ENCODE measurements around the gene ZNF560. TPM values are rescaled to one million over a fixed set of nuclear protein-coding genes. Genes with fewer than 3 reads are reported as not detected.

Gene ZNF560
- total and polyA plus RNA-seq, 10 of the 15 experiments (the other 5 are each of a cell fraction or from before 2014, with no cell fraction given) = 0.03 to 0.16 (median 0.10) TPM; not detected in 4

DNA sequence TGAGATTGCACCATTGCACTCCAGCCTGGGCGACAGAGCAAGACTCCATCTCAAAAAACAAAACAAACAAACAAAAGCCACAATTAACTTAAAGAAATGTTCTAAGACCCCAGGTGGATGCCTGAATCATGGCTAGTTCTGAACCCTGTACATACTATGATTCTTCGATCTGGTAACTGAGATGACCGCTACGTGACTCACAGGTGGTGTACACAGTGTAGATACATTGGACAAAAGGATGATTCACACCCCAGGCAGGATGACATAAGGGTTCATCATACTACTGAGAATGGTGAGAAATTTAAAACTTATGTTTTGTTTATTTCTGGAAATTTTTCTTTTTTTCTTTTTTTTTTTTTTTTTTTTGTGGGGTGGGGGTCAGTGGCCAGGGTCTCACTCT is 33.5 kb upstream of the ZNF560 start (continued):
- no peak for TF ChIP-seq HDAC6 (IDR thresholded peaks at IDR 0.05; ENCODE audit: unreplicated experiment)
- no peak for TF ChIP-seq ZNF622 (IDR thresholded peaks at IDR 0.05)
- no peak for TF ChIP-seq MYB (IDR thresholded peaks at IDR 0.05; ENCODE audit: borderline replicate concordance, low read depth, low read length)
- no peak for TF ChIP-seq CREM (IDR thresholded peaks at IDR 0.05; ENCODE audit: low read depth)
- no peak for TF ChIP-seq RBBP5 (conservative IDR thresholded peaks at IDR 0.05)
- TF ChIP-seq, protein P1, sequence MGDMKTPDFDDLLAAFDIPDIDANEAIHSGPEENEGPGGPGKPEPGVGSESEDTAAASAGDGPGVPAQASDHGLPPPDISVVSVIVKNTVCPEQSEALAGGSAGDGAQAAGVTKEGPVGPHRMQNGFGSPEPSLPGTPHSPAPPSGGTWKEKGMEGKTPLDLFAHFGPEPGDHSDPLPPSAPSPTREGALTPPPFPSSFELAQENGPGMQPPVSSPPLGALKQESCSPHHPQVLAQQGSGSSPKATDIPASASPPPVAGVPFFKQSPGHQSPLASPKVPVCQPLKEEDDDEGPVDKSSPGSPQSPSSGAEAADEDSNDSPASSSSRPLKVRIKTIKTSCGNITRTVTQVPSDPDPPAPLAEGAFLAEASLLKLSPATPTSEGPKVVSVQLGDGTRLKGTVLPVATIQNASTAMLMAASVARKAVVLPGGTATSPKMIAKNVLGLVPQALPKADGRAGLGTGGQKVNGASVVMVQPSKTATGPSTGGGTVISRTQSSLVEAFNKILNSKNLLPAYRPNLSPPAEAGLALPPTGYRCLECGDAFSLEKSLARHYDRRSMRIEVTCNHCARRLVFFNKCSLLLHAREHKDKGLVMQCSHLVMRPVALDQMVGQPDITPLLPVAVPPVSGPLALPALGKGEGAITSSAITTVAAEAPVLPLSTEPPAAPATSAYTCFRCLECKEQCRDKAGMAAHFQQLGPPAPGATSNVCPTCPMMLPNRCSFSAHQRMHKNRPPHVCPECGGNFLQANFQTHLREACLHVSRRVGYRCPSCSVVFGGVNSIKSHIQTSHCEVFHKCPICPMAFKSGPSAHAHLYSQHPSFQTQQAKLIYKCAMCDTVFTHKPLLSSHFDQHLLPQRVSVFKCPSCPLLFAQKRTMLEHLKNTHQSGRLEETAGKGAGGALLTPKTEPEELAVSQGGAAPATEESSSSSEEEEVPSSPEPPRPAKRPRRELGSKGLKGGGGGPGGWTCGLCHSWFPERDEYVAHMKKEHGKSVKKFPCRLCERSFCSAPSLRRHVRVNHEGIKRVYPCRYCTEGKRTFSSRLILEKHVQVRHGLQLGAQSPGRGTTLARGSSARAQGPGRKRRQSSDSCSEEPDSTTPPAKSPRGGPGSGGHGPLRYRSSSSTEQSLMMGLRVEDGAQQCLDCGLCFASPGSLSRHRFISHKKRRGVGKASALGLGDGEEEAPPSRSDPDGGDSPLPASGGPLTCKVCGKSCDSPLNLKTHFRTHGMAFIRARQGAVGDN (IDR thresholded peaks at IDR 0.05) = no peak

DNA sequence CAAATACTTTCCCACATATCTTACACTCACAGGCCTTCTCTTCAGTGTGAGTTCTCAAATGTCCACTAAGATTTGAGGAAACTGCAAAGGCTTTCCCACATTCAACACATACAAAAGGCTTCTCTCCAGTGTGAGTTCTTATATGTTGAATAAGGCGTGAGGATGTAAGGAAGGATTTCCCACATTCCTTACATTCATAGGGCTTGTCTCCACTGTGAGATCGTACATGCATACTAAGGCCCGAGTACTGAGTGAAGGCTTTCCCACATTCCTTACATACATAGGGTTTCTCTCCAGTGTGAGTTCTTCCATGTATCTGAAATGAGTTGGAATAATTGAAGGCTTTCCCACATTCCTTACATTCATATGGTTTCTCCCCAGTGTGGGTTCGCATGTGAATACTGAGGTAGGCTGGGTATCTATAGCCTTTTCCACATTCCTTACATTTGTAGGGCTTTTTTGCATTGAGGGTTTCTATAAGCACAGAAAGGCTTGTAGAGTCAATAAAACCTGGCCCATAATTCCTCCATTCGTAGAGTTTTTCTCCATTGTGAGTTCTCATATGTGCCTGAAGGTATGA is 30.4 kb upstream of the ZNF560 start:
- Histone ChIP-seq H3K4me3 (no peak overlapping the region), H3K4me1 (ENCODE audit: control insufficient read depth, insufficient read depth, low read length) (no peaks in the 10 kb centered on the region), H3K79me2 (ENCODE audit: control insufficient read depth, insufficient read depth, low read length) (no peaks in the 10 kb centered on the region), H3K4me2 (ENCODE audit: control insufficient read depth, insufficient read depth) (no peak overlapping the region), H3K27me3 (replicated peaks in 1 of 2; ENCODE audit: control insufficient read depth in 2 of 2, insufficient read depth in 2 of 2, low read length in 1 of 2) (no peaks in the 10 kb centered on the region), H3K27ac (ENCODE audit: control insufficient read depth, insufficient read depth) (no peak overlapping the region), H3K9me3 (replicated peaks; ENCODE audit: control insufficient read depth, insufficient read depth, low read length) (peaks cover 50% of the 10 kb centered on the region), H2AFZ (ENCODE audit: control insufficient read depth, low read depth, low read length) (no peak overlapping the region), H3K9ac (ENCODE audit: control insufficient read depth, insufficient read depth, low read length) (no peak overlapping the region), H3K36me3 (ENCODE audit: control insufficient read depth in 2 of 2, insufficient read depth in 2 of 2, low read length in 1 of 2) (peaks cover 5 to 29% of the 10 kb centered on the region in 2 experiments), H4K20me1 (ENCODE audit: control insufficient read depth, insufficient read depth) (no peaks in the 10 kb centered on the region)
- TF ChIP-seq NBN (IDR thresholded peaks at IDR 0.05) (no peak), KLF5 (IDR thresholded peaks at IDR 0.05; ENCODE audit: partially characterized antibody) (peak; percentile 89), ZNF274 (IDR thresholded peaks at IDR 0.05; ENCODE audit: insufficient read depth, insufficient read length) (peak; percentile 49), NFXL1 (IDR thresholded peaks at IDR 0.05; ENCODE audit: borderline replicate concordance) (no peak), TCF7 (IDR thresholded peaks at IDR 0.05; ENCODE audit: borderline replicate concordance) (no peak), CBX5 (IDR thresholded peaks at IDR 0.05; ENCODE audit: low read depth) (peak; percentile 95; the same call in 1 of the 2 replicates)
- TF ChIP-seq, protein P2, sequence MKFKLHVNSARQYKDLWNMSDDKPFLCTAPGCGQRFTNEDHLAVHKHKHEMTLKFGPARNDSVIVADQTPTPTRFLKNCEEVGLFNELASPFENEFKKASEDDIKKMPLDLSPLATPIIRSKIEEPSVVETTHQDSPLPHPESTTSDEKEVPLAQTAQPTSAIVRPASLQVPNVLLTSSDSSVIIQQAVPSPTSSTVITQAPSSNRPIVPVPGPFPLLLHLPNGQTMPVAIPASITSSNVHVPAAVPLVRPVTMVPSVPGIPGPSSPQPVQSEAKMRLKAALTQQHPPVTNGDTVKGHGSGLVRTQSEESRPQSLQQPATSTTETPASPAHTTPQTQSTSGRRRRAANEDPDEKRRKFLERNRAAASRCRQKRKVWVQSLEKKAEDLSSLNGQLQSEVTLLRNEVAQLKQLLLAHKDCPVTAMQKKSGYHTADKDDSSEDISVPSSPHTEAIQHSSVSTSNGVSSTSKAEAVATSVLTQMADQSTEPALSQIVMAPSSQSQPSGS (IDR thresholded peaks at IDR 0.05; ENCODE audit: low read length) = no peak
- FAIRE-seq (no peak), DNase-seq (ENCODE audit: low read depth, low spot score) (no peak), ATAC-seq (no peak)
- ChIA-PET POLR2A (no interaction called here), RAD21 (ENCODE audit: unreplicated experiment) (no interaction called here), CTCF (no interaction called here), SMC1A (ENCODE audit: uncharacterized antibody, unreplicated experiment) (no interaction called here)
- BruUV-seq (replicated peaks) = TSS peak; percentile 41
- intact Hi-C loops (cut with micrococcal nuclease; ENCODE audit: unreplicated experiment) (no loop called here), in situ Hi-C loops (cut with MboI) (no loop called here)
- WGBS (ENCODE audit: insufficient coverage, insufficient replicate concordance, low lambda C conversion rate, missing lambda C conversion rate) = 96% methylated on average over 5 of the region's 5 CpGs

Data from GM12878 (cell line).